AG04450 (cell line): Measurements from ENCODE around the gene SPATS1. TPM values are rescaled to one million over a fixed set of nuclear protein-coding genes. Genes with fewer than 3 reads are reported as not detected.
"Not testable (repeated sequence)": the region's sequence is repeated elsewhere in the genome, so short reads cannot be mapped to it uniquely, and the experiment has no call there.

Experiments used
- CTCF ChIA-PET: fragments of 300-600, 350-600 bp; formaldehyde crosslinking; extraction: SDS; loops from one replicate; lab custom pipeline; 2022; ENCODE audit warnings: antibody characterized with exemption, inconsistent platforms; lab: Charles Lee
- POLR2A ChIA-PET: fragments of 350-600 bp; formaldehyde crosslinking; extraction: SDS; loops from one replicate; lab custom pipeline; 2021; ENCODE audit warnings: antibody characterized with exemption, inconsistent platforms; lab: Yijun Ruan, JAX
- DNase-seq: peaks from one replicate; pipeline ENCODE4 v3.0.0-alpha.2; 2011; ENCODE audit warnings: low read depth, low spot score
- H3K27ac ChIP-seq: one replicate; pipeline ENCODE4 v1.5.1; 2012; ENCODE audit warnings: low read depth, low read length, control low read depth
- H3K27me3 ChIP-seq: one replicate; pipeline ENCODE4 v1.6.0; 2012; ENCODE audit warnings: low read length; ENCODE audit not compliant: control insufficient read depth, insufficient read depth
- H3K4me3 ChIP-seq: 2 replicates; pipeline ENCODE4 v1.5.1; 2011; ENCODE audit warnings: mild to moderate bottlenecking, low read depth, low read length, control low read depth
- H3K9me3 ChIP-seq: 2 replicates; pipeline ENCODE4 v1.5.1; 2012; ENCODE audit warnings: low read length; ENCODE audit not compliant: control insufficient read depth, insufficient read depth
- polyA plus RNA-seq: library from polyadenylated mRNA; depleted of rRNA; stranded (reverse); fragments of >200 nt; gene quantifications from 2 replicates; pipeline ENCODE4 v1.2.3, GENCODE V29; 2011
- TF ChIP-seq, protein P1 (sequence below): IDR thresholded peaks from 2 replicates; pipeline ENCODE4 v1.5.1; 2011; ENCODE audit warnings: low read depth, low read length, control low read depth, inconsistent platforms

The SPATS1 gene
- polyA plus RNA-seq, 1 experiment = not detected

- ChIA-PET CTCF (no interaction called here), POLR2A (no interaction called here)
- Histone ChIP-seq H3K27me3 (peaks cover 16% of the 10 kb centered on the region), H3K4me3 (no peak overlapping the region), H3K9me3 (no peaks in the 10 kb centered on the region), H3K27ac (no peak overlapping the region)
- no peak for DNase-seq
- TF ChIP-seq, protein P1, sequence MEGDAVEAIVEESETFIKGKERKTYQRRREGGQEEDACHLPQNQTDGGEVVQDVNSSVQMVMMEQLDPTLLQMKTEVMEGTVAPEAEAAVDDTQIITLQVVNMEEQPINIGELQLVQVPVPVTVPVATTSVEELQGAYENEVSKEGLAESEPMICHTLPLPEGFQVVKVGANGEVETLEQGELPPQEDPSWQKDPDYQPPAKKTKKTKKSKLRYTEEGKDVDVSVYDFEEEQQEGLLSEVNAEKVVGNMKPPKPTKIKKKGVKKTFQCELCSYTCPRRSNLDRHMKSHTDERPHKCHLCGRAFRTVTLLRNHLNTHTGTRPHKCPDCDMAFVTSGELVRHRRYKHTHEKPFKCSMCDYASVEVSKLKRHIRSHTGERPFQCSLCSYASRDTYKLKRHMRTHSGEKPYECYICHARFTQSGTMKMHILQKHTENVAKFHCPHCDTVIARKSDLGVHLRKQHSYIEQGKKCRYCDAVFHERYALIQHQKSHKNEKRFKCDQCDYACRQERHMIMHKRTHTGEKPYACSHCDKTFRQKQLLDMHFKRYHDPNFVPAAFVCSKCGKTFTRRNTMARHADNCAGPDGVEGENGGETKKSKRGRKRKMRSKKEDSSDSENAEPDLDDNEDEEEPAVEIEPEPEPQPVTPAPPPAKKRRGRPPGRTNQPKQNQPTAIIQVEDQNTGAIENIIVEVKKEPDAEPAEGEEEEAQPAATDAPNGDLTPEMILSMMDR = no peak
Observed at GRCh38 chr6:44349904-44350649, 7.6 kb downstream of the SPATS1 start.

DNA sequence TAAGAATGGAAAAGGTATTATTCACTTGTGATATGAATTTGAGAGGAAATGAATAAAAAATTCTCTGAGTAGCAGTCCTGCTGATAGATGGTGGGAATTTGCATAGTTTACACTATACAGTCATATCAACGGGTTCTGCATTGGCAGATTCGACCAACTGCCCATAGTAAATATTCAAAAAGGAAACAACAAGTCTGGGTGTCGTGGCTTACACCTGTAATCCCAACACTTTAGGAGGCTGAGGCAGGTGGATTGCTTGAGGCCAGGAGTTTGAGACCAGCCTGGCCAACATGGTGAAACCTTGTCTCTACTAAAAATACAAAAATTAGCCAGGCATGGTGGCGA, 8.2 kb downstream of the SPATS1 start:
- POLR2A ChIA-PET, CTCF ChIA-PET, H3K4me3 ChIP-seq, H3K9me3 ChIP-seq, DNase-seq, H3K27ac ChIP-seq: not testable (repeated sequence)
- peaks cover 14% of the 10 kb centered on the region for H3K27me3 ChIP-seq

- ChIA-PET CTCF (interaction anchor here (1.6 kb wide), 1 partner anchor 40 kb away, joined by 6 read pairs; the partner anchor contains the start of gene AARS2), POLR2A (no interaction called here)
- DNase-seq = no peak
- TF ChIP-seq, protein P1 = no peak
- no peak overlapping the region for H3K4me3 ChIP-seq
- no peak overlapping the region for H3K27ac ChIP-seq
- H3K9me3 ChIP-seq = no peaks in the 10 kb centered on the region
- H3K27me3 ChIP-seq = peaks cover 16% of the 10 kb centered on the region
Observed at GRCh38 chr6:44352259-44352658, 9.8 kb downstream of the SPATS1 start.

- no peak for DNase-seq
- Histone ChIP-seq H3K27ac (no peak overlapping the region), H3K9me3 (no peaks in the 10 kb centered on the region), H3K27me3 (peaks cover 18% of the 10 kb centered on the region), H3K4me3 (no peak overlapping the region)
- TF ChIP-seq, protein P1 = no peak
- POLR2A ChIA-PET = no interaction called here
- CTCF ChIA-PET = no interaction called here
Observed at GRCh38 chr6:44353336-44353735, 10.9 kb downstream of the SPATS1 start.

GRCh38 chr6:44355640-44356039, 13.2 kb downstream of the SPATS1 start:
- Histone ChIP-seq H3K27ac (no peak overlapping the region), H3K4me3 (no peak overlapping the region), H3K9me3 (no peaks in the 10 kb centered on the region; the same call in 1 of the 2 replicates), H3K27me3 (peaks cover 24% of the 10 kb centered on the region)
- CTCF ChIA-PET = no interaction called here
- POLR2A ChIA-PET = no interaction called here
- TF ChIP-seq, protein P1 = no peak
- DNase-seq = no peak
